D721Med (cell line): ENCODE results near the gene LOXHD1.

ENCODE experiments used
- DNase-seq: peaks from one replicate; pipeline ENCODE4 v3.0.0; 2011; ENCODE audit warnings: low spot score; ENCODE audit not compliant: insufficient read length
- FAIRE-seq: peaks from 2 replicates; lab custom pipeline; 2011; peaks lifted over from hg19 to GRCh38; lab: Jason Lieb, UNC
- CTCF ChIP-seq: IDR thresholded peaks from 2 replicates; pipeline ENCODE4 v1.5.1; 2012; ENCODE audit warnings: mild to moderate bottlenecking, control low read depth; ENCODE audit not compliant: insufficient read depth; ENCODE audit errors: missing control alignments

The LOXHD1 gene

GRCh38 chr18:46571756-46572155, 85.3 kb downstream of the LOXHD1 start:
- TF ChIP-seq CTCF = no peak
- FAIRE-seq (no peak), DNase-seq (no peak)

GRCh38 chr18:46570666-46571065, 86.4 kb downstream of the LOXHD1 start:
- TF ChIP-seq CTCF = no peak
- DNase-seq = no peak
- FAIRE-seq = no peak

- FAIRE-seq (no peak), DNase-seq (no peak)
- TF ChIP-seq CTCF = no peak
Measured at GRCh38 chr18:46570134-46570533, 86.9 kb downstream of the LOXHD1 start.

- FAIRE-seq = no peak
- DNase-seq = no peak
- no peak for TF ChIP-seq CTCF
Measured at GRCh38 chr18:46569211-46569610, 87.8 kb downstream of the LOXHD1 start.

GRCh38 chr18:46567196-46567595, 89.8 kb downstream of the LOXHD1 start:
- FAIRE-seq = no peak
- no peak for TF ChIP-seq CTCF
- no peak for DNase-seq

- DNase-seq = peak; percentile 2
- no peak for TF ChIP-seq CTCF
- no peak for FAIRE-seq
Measured at GRCh38 chr18:46566111-46566510, 90.9 kb downstream of the LOXHD1 start.

GRCh38 chr18:46565256-46565655, 91.8 kb downstream of the LOXHD1 start:
- FAIRE-seq = no peak
- peak; percentile 11 for DNase-seq
- TF ChIP-seq CTCF = no peak
